ENCODE measurements around the gene RAD18. TPM values are rescaled to one million over a fixed set of nuclear protein-coding genes. Genes with fewer than 3 reads are reported as not detected.
A peak's percentile ranks its signal among the peaks of the same experiment; 100 is the strongest.

The RAD18 gene
- total RNA-seq, 4 donors from 2014 or later, result 2.5 to 11.0 (median 7.1) TPM

DNA sequence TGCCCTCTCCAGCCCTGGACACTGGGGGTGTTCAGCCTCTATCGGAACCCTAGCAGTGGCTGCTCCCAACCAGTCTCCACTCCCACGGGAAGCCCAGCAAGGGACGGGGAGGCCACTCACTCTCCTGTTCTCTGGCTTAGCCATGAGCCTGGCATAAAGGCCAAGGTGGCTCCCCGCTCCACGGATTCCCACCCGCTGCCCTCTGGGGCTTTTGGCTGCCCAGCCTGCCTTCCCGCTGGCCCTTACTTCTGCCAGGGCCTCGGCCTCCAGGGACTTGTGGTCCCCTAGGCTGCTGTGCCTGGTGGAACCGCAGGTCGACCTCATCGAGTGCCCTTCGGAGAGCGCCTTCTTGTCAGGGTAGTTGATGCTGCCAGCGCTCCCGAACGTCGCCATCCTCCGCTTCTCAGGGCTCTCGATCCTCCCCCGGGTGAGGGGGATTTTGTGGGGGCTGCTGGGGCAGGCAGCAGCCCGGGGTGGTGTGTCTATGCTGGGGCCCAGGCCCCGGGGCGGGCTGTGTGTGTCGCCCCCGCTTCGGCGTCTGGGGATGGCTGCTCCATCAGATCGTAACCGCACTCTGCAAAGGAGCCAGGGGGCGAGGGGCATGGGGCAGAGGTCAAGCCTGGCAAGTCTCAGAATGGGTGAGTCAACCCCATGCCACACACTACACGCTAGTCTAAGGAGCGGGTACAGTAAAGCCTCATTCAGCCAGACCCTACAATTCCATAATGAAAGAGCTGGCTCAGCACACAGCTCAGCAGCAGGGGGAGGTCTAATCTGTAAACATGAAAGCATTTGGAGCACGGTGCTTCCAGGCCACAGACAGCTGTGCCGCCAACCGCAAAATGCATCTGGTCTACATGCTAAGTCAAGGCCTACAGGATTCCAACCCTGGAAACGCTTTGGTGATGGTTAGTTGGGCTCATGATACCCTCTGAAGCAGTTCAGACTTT lies 27.3 kb upstream of the RAD18 start:
- WGBS, 2 donors, result 83 to 88% methylated on average over 12 to 25 of the region's 36 CpGs
- Histone ChIP-seq H3K27me3 (no peaks in the 10 kb centered on the region), H3K9me3 (no peaks in the 10 kb centered on the region), H3K4me3 (no peak overlapping the region), H3K4me1 (peaks cover 0 to 3% (median 0%) of the 10 kb centered on the region in 3 donors), H3K27ac (no peak overlapping the region), H3K36me3 (peaks cover 0 to 48% (median 0%) of the 10 kb centered on the region in 3 donors)
- DNase-seq, result no peak
- TF ChIP-seq, protein P1, sequence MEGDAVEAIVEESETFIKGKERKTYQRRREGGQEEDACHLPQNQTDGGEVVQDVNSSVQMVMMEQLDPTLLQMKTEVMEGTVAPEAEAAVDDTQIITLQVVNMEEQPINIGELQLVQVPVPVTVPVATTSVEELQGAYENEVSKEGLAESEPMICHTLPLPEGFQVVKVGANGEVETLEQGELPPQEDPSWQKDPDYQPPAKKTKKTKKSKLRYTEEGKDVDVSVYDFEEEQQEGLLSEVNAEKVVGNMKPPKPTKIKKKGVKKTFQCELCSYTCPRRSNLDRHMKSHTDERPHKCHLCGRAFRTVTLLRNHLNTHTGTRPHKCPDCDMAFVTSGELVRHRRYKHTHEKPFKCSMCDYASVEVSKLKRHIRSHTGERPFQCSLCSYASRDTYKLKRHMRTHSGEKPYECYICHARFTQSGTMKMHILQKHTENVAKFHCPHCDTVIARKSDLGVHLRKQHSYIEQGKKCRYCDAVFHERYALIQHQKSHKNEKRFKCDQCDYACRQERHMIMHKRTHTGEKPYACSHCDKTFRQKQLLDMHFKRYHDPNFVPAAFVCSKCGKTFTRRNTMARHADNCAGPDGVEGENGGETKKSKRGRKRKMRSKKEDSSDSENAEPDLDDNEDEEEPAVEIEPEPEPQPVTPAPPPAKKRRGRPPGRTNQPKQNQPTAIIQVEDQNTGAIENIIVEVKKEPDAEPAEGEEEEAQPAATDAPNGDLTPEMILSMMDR (IDR thresholded peaks at IDR 0.05), result no peak
- no peak for TF ChIP-seq POLR2A (IDR thresholded peaks at IDR 0.05)
- intact Hi-C loops (cut with DNase I), result loop anchor here (5.0 kb wide), 1 partner anchor 77 kb away; no protein-coding TSS in a partner anchor

- DNase-seq, result no peak
- Histone ChIP-seq H3K27me3 (no peaks in the 10 kb centered on the region), H3K4me1 (peaks cover 0 to 3% (median 0%) of the 10 kb centered on the region in 3 donors), H3K36me3 (peaks cover 0 to 50% (median 0%) of the 10 kb centered on the region in 3 donors), H3K27ac (no peak overlapping the region), H3K4me3 (no peak overlapping the region), H3K9me3 (no peaks in the 10 kb centered on the region)
- no peak for TF ChIP-seq POLR2A (IDR thresholded peaks at IDR 0.05)
- TF ChIP-seq, protein P1 (IDR thresholded peaks at IDR 0.05), result no peak
- WGBS, 2 donors, result 79 to 83% methylated on average over 2 to 4 of the region's 8 CpGs
- intact Hi-C loops (cut with DNase I), result loop anchor here (5.0 kb wide), 1 partner anchor 313 kb away; no protein-coding TSS in a partner anchor
These were observed 25.7 kb upstream of the RAD18 start for GRCh38 chr3:8988791-8989558.

DNA sequence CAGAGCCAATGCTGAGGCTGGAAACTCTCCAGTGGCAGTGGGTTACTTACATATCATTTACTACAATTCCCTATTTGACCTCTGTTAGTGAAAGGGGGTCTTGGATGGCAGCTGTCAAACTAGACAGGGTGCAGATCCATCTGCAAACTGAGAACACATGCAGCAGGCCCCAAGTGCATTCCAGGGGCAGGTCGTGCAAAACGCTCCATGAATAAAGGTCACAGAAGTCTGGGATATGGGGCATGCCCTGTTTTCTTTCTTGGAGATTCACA lies 25.0 kb upstream of the RAD18 start:
- no peak for DNase-seq
- Histone ChIP-seq H3K36me3 (peaks cover 0 to 44% (median 0%) of the 10 kb centered on the region in 3 donors), H3K27ac (no peak overlapping the region), H3K4me1 (peaks cover 0 to 3% (median 0%) of the 10 kb centered on the region in 3 donors), H3K9me3 (no peaks in the 10 kb centered on the region), H3K27me3 (no peaks in the 10 kb centered on the region), H3K4me3 (no peak overlapping the region)
- TF ChIP-seq, protein P1 (IDR thresholded peaks at IDR 0.05), result no peak
- no peak for TF ChIP-seq POLR2A (IDR thresholded peaks at IDR 0.05)
- intact Hi-C loops (cut with DNase I), result loop anchor here (5.0 kb wide), 1 partner anchor 314 kb away; no protein-coding TSS in a partner anchor
- WGBS, 2 donors, result 40 to 50% methylated on average over 2 of the region's 2 CpGs

- H3K27me3 ChIP-seq, result no peaks in the 10 kb centered on the region
- intact Hi-C loops (cut with DNase I), result loop anchor here (5.0 kb wide), 1 partner anchor 314 kb away; no protein-coding TSS in a partner anchor
- H3K36me3 ChIP-seq, result peaks cover 0 to 39% (median 0%) of the 10 kb centered on the region in 3 donors
- DNase-seq, result no peak
- 32 to 39% methylated on average over 10 to 13 of the region's 15 CpGs for WGBS, 2 donors
- H3K4me3 ChIP-seq, result no peak overlapping the region
- H3K9me3 ChIP-seq, result no peaks in the 10 kb centered on the region
- H3K27ac ChIP-seq, result no peak overlapping the region
- H3K4me1 ChIP-seq, result peaks cover 0 to 3% (median 0%) of the 10 kb centered on the region in 3 donors
- no peak for TF ChIP-seq POLR2A (IDR thresholded peaks at IDR 0.05)
- TF ChIP-seq, protein P1 (IDR thresholded peaks at IDR 0.05), result peak in 5 of 6 experiments; percentile 69 to 78 (median 70)
These were observed 24.5 kb upstream of the RAD18 start for GRCh38 chr3:8987645-8988383.
